Kidney epithelial cell (primary cell): ENCODE results near the gene GYG2. TPM values are rescaled to one million over a fixed set of nuclear protein-coding genes. Genes with fewer than 3 reads are reported as not detected.
"Not testable (repeated sequence)": the region's sequence is repeated elsewhere in the genome, so short reads cannot be mapped to it uniquely, and the experiment has no call there.

ENCODE experiments used
- DNase-seq: peaks from one replicate; pipeline ENCODE4 v3.0.0-alpha.2; 2010; ENCODE audit warnings: low read depth
- H3K27me3 ChIP-seq: 2 replicates; pipeline ENCODE4 v1.6.0; 2011; ENCODE audit warnings: low read length; ENCODE audit not compliant: control insufficient read depth, insufficient read depth
- H3K36me3 ChIP-seq: 2 replicates; pipeline ENCODE4 v1.5.1; 2011; ENCODE audit warnings: low read length; ENCODE audit not compliant: control insufficient read depth, insufficient read depth
- H3K4me3 ChIP-seq: 2 replicates; pipeline ENCODE4 v1.5.1; 2011; ENCODE audit warnings: low read depth, mild to moderate bottlenecking, control low read depth, low read length
- CTCF ChIP-seq: IDR thresholded peaks from 2 replicates; pipeline ENCODE4 v1.5.1; 2011; ENCODE audit warnings: mild to moderate bottlenecking, moderate library complexity, low read length, control low read depth, inconsistent platforms; ENCODE audit not compliant: insufficient read depth, poor library complexity, severe bottlenecking
- total RNA-seq: library from RNA; depleted of rRNA; stranded (reverse); fragments of >200 nt; gene quantifications from 2 replicates; pipeline ENCODE4 v1.2.3, GENCODE V29; 2015

The GYG2 gene
- total RNA-seq, 1 donor from 2014 or later, result 2.2 TPM

- Histone ChIP-seq H3K36me3 (no peaks in the 10 kb centered on the region), H3K4me3 (no peak overlapping the region), H3K27me3 (no peaks in the 10 kb centered on the region)
- no peak for DNase-seq
- TF ChIP-seq CTCF, result no peak
These were observed 29.4 kb upstream of the GYG2 start for GRCh38 chrX:2799369-2799768.

- DNase-seq, H3K4me3 ChIP-seq, H3K36me3 ChIP-seq, H3K27me3 ChIP-seq: not testable (repeated sequence)
These were observed 28.8 kb upstream of the GYG2 start for GRCh38 chrX:2799980-2800379.

DNA sequence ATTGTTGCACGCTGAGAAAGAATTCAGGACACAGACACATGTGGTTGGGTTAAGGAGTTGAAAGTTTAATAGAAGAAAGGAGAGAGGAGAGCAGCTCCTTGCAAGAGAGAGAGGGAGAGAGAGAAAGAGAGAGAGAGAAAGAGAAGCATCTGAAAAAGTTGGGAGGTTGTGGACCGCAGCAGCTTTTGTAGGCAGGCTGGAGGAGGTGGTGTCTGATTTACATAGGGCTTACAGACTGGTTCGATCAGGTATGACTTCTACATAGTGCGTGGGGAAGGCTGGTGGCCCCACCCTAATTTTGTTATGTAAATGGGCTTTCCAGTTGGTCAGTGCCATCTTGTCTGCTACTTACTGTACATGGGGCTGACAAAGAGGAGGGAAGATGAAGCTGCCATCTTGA is 27.5 kb upstream of the GYG2 start:
- H3K27me3 ChIP-seq, result no peaks in the 10 kb centered on the region
- no peak for TF ChIP-seq CTCF

GRCh38 chrX:2802376-2803090 is 26.2 kb upstream of the GYG2 start:
- not testable (repeated sequence) for H3K27me3 ChIP-seq, H3K4me3 ChIP-seq, H3K36me3 ChIP-seq, DNase-seq

More for the DNA sequence above, 27.5 kb upstream of the GYG2 start:
- no peak for DNase-seq
- Histone ChIP-seq H3K36me3 (no peaks in the 10 kb centered on the region), H3K4me3 (no peak overlapping the region)

- H3K27me3 ChIP-seq, H3K4me3 ChIP-seq, H3K36me3 ChIP-seq, DNase-seq: not testable (repeated sequence)
These were observed 25.2 kb upstream of the GYG2 start for GRCh38 chrX:2803486-2803885.

GRCh38 chrX:2804106-2804843 is 24.5 kb upstream of the GYG2 start:
- not testable (repeated sequence) for H3K27me3 ChIP-seq, DNase-seq, H3K36me3 ChIP-seq, H3K4me3 ChIP-seq

DNA sequence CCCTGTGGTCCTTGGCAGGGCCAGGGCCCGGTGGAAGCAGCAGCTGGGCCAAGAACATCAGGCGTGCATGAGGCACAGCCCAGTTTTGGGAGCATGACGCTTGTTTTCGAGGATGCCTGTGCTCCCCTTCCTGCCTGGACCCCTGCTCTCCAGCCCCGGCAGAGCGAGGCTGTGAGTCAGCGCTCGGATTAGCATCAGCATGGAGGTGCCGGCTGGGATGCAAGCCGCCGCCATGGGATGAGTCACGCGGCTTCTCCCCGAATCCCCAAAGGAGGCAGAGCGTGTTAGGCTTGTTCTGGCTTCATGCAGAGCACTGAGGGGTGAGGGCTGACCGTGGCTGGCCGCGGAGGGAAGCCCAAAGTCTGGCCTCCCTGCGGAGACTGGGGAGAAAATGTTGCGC is 23.9 kb upstream of the GYG2 start:
- not testable (repeated sequence) for H3K27me3 ChIP-seq, DNase-seq, H3K4me3 ChIP-seq, H3K36me3 ChIP-seq

DNA sequence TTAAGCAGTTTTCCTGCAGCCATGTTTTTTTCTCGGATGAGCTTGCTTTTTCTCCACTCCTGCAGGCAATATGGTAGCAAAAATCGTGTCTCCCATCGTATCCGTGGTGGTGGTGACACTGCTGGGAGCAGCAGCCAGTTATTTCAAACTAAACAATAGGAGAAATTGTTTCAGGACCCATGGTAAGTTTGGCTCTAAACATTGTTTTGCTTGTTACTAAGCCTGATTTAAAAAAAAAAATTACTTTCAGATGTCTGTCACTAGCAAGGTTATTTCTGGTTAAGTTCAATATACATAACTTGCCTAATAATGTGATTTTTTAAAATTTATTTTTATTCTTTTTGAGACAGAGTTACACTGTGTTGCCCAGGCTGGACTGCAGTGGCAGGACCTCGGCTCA is 17.5 kb upstream of the GYG2 start:
- TF ChIP-seq CTCF, result no peak
- Histone ChIP-seq H3K27me3 (no peaks in the 10 kb centered on the region), H3K36me3 (no peaks in the 10 kb centered on the region), H3K4me3 (no peak overlapping the region)
- no peak for DNase-seq
